GM12878 (cell line): ENCODE measurements around the gene DNAJB14. TPM values are rescaled to one million over a fixed set of nuclear protein-coding genes. Genes with fewer than 3 reads are reported as not detected.

Source experiments
- ATAC-seq: fragments of 200-7000 bp; cut with Tn5 transposase; 3 replicates; pipeline ENCODE4 v1.9.1; 2020; ENCODE audit warnings: mild to moderate bottlenecking, moderate library complexity
- BruUV-seq: library from RNA; stranded (reverse); fragments of 400-500 nt; replicated peaks from 2 replicates; lab custom pipeline; 2021; lab: Mats Ljungman, UMichigan
- CTCF ChIA-PET: fragments of 300-600 bp; sonication (Branson Sonifier 250); formaldehyde crosslinking; extraction: SDS; loops from one replicate; lab custom pipeline; 2021; ENCODE audit warnings: inconsistent platforms; lab: Yijun Ruan, JAX
- POLR2A ChIA-PET: fragments of 350-600 bp; formaldehyde crosslinking; extraction: SDS; loops from one replicate; lab custom pipeline; 2021; ENCODE audit warnings: inconsistent platforms; lab: Charles Lee
- RAD21 ChIA-PET: fragments of 300-600 bp; sonication (Branson Sonifier 250); formaldehyde crosslinking; loops from one replicate; lab custom pipeline; 2023; ENCODE audit warnings: antibody characterized with exemption; ENCODE audit not compliant: unreplicated experiment; lab: Charles Lee
- SMC1A ChIA-PET: fragments of 300-600 bp; sonication (Branson Sonifier 250); formaldehyde crosslinking; loops from one replicate; lab custom pipeline; 2023; ENCODE audit not compliant: unreplicated experiment, uncharacterized antibody; lab: Charles Lee
- DNase-seq: peaks from one replicate; pipeline ENCODE4 v3.0.0-alpha.2; 2011; ENCODE audit warnings: low read depth, low spot score
- FAIRE-seq: peaks from 3 replicates; lab custom pipeline; 2011; peaks lifted over from hg19 to GRCh38; lab: Jason Lieb, UNC
- H2AFZ ChIP-seq: 2 replicates; pipeline ENCODE4 v1.6.0; 2011; ENCODE audit warnings: low read depth, low read length, control low read depth; ENCODE audit not compliant: control insufficient read depth
- H3K27ac ChIP-seq: 2 replicates; pipeline ENCODE4 v1.5.1; 2011; ENCODE audit warnings: control low read depth; ENCODE audit not compliant: control insufficient read depth, insufficient read depth
- H3K27me3 ChIP-seq, 2 experiments: replicated peaks in 1 of 2; 2 replicates each; pipeline versions ENCODE4 v1.6.0 to v1.6.1; 2011; ENCODE audit warnings: low read length in 1 of 2; ENCODE audit not compliant: control insufficient read depth in 2 of 2, insufficient read depth in 2 of 2
- H3K36me3 ChIP-seq, 2 experiments: 2 replicates each; pipeline ENCODE4 v1.5.1; 2011; ENCODE audit warnings: low read length in 1 of 2; ENCODE audit not compliant: control insufficient read depth in 2 of 2, insufficient read depth in 2 of 2
- H3K4me1 ChIP-seq: 2 replicates; pipeline ENCODE4 v1.6.1; 2011; ENCODE audit warnings: mild to moderate bottlenecking, low read length, moderate library complexity, mixed read lengths; ENCODE audit not compliant: control insufficient read depth, insufficient read depth
- H3K4me2 ChIP-seq: 2 replicates; pipeline ENCODE4 v1.6.0; 2011; ENCODE audit warnings: control low read depth; ENCODE audit not compliant: control insufficient read depth, insufficient read depth
- H3K4me3 ChIP-seq: fragments of 200-600 bp; sonication (generic); 2 replicates; pipeline ENCODE4 v1.5.1; 2016
- H3K79me2 ChIP-seq: 2 replicates; pipeline ENCODE4 v1.6.0; 2011; ENCODE audit warnings: low read length; ENCODE audit not compliant: control insufficient read depth, insufficient read depth
- H3K9ac ChIP-seq: 2 replicates; pipeline ENCODE4 v1.8.0; 2011; ENCODE audit warnings: low read length, control low read depth, mixed read lengths; ENCODE audit not compliant: control insufficient read depth, insufficient read depth
- H3K9me3 ChIP-seq: replicated peaks from 3 replicates; pipeline ENCODE4 v1.5.1; 2011; ENCODE audit warnings: mild to moderate bottlenecking, low read length; ENCODE audit not compliant: control insufficient read depth, insufficient read depth
- H4K20me1 ChIP-seq: 2 replicates; pipeline ENCODE4 v1.6.0; 2011; ENCODE audit not compliant: control insufficient read depth, insufficient read depth
- BHLHE40 ChIP-seq, 2 experiments: fragments of 450-650 bp in 1 of 2; IDR thresholded peaks; 2 replicates each; pipeline ENCODE4 v1.6.1; 2011 to 2017; ENCODE audit warnings: low read depth in 2 of 2, borderline replicate concordance in 1 of 2, improper control_type of control experiment in 1 of 2, low read length in 1 of 2, mild to moderate bottlenecking in 1 of 2
- BRCA1 ChIP-seq: IDR thresholded peaks from 2 replicates; pipeline ENCODE4 v1.6.1; 2011; ENCODE audit warnings: low read depth, low read length, improper control_type of control experiment
- CBFB ChIP-seq: IDR thresholded peaks from 2 replicates; pipeline ENCODE4 v1.6.1; 2016; ENCODE audit warnings: antibody characterized with exemption, low read depth
- CREM ChIP-seq: IDR thresholded peaks from 2 replicates; pipeline ENCODE4 v1.6.1; 2014; ENCODE audit warnings: antibody characterized with exemption, low read depth
- GABPA ChIP-seq: IDR thresholded peaks from 2 replicates; pipeline ENCODE4 v1.6.1; 2014; ENCODE audit warnings: antibody characterized with exemption, low read depth, mild to moderate bottlenecking, inconsistent platforms
- GATAD2B ChIP-seq: fragments of 450-650 bp; conservative IDR thresholded peaks from 2 replicates; pipeline ENCODE4 v1.6.1; 2017; ENCODE audit warnings: low read depth, mild to moderate bottlenecking, moderate library complexity
- NRF1 ChIP-seq: conservative IDR thresholded peaks from 2 replicates; pipeline ENCODE4 v1.6.1; 2011; ENCODE audit warnings: mild to moderate bottlenecking, low read depth, low read length, improper control_type of control experiment
- PAX5 ChIP-seq: IDR thresholded peaks from 2 replicates; pipeline ENCODE4 v1.6.1; 2011; ENCODE audit warnings: low read depth, low read length, borderline replicate concordance
- PAX8 ChIP-seq: fragments of 450-650 bp; IDR thresholded peaks from 2 replicates; pipeline ENCODE4 v1.6.1; 2017; ENCODE audit warnings: mild to moderate bottlenecking, moderate library complexity
- RBBP5 ChIP-seq: fragments of 200-600 bp; sonication (generic); conservative IDR thresholded peaks from 2 replicates; pipeline ENCODE4 v1.6.1; 2016
- STAT1 ChIP-seq: fragments of 450-650 bp; conservative IDR thresholded peaks from 2 replicates; pipeline ENCODE4 v1.6.1; 2014; ENCODE audit warnings: antibody characterized with exemption, mild to moderate bottlenecking
- WRNIP1 ChIP-seq: IDR thresholded peaks from 2 replicates; pipeline ENCODE4 v1.6.1; 2011; ENCODE audit warnings: low read depth, low read length, improper control_type of control experiment, borderline replicate concordance
- ZNF207 ChIP-seq: fragments of 450-650 bp; IDR thresholded peaks from 2 replicates; pipeline ENCODE4 v1.6.1; 2014; ENCODE audit warnings: antibody characterized with exemption, mild to moderate bottlenecking, borderline replicate concordance
- ZNF384 ChIP-seq: IDR thresholded peaks from 2 replicates; pipeline ENCODE4 v1.6.1; 2012; ENCODE audit warnings: low read depth, mild to moderate bottlenecking, low read length, improper control_type of control experiment, borderline replicate concordance
- ZZZ3 ChIP-seq: IDR thresholded peaks from 2 replicates; pipeline ENCODE4 v1.6.1; 2011; ENCODE audit warnings: low read depth; ENCODE audit not compliant: control insufficient read depth, insufficient read length
- WGBS: methylation state at CpG from one replicate; pipeline ENCODE4 v1.1.6; 2016; ENCODE audit warnings: low lambda C conversion rate; ENCODE audit not compliant: insufficient replicate concordance, insufficient coverage; ENCODE audit errors: missing lambda C conversion rate; 5-methylcytosine and 5-hydroxymethylcytosine counted together
- in situ Hi-C: fragments of 300-500 bp; cut with MboI; formaldehyde crosslinking; loops from 9 replicates; pipeline ENCODE4 v1.14.3; 2018; ENCODE audit warnings: mixed read lengths
- intact Hi-C: fragments of 100-400 bp; cut with micrococcal nuclease; formaldehyde crosslinking; loops from one replicate; pipeline ENCODE4 v1.14.2; 2022; ENCODE audit not compliant: unreplicated experiment
- polyA plus RNA-seq, 11 experiments: library from polyadenylated mRNA; depleted of rRNA in 4 of 11; unstranded in 6 of 11; stranded (reverse) in 5 of 11; fragments of >200 nt; fragmentation: Nextera tagmentation in 4 of 11; fragmentation: Illumina TruSeq in 1 of 11; extraction: Ambion mirVana in 4 of 11; extraction: Trizol in 1 of 11; gene quantifications; 1 replicate in 1 of 11; 2 replicates in 10 of 11; pipeline versions ENCODE4 v1.2.1 to v1.2.3, GENCODE V29; 2011 to 2016; ENCODE audit warnings: inconsistent platforms in 2 of 11, missing spikeins in 2 of 11, low read depth in 1 of 11
- total RNA-seq, 4 experiments: library from RNA; depleted of rRNA in 3 of 4; stranded (reverse); fragments of >200 nt in 3 of 4; fragmentation: Illumina TruSeq in 1 of 4; extraction: Trizol in 1 of 4; gene quantifications; 2 replicates each; pipeline versions ENCODE4 v1.2.1 to v1.2.3, GENCODE V29; 2013 to 2021
- TF ChIP-seq, protein P1 (sequence below): fragments of 450-650 bp; IDR thresholded peaks from 2 replicates; pipeline ENCODE4 v1.6.1; 2018; ENCODE audit warnings: borderline replicate concordance, mild to moderate bottlenecking; ENCODE audit not compliant: partially characterized antibody
- TF ChIP-seq, protein P2 (sequence below): IDR thresholded peaks from 2 replicates; pipeline ENCODE4 v1.6.1; 2011; ENCODE audit warnings: low read depth, low read length, improper control_type of control experiment, borderline replicate concordance
- TF ChIP-seq, protein P3 (sequence below): fragments of 450-650 bp; IDR thresholded peaks from 2 replicates; pipeline ENCODE4 v1.6.1; 2017; ENCODE audit warnings: antibody characterized with exemption, mild to moderate bottlenecking, moderate library complexity

Gene DNAJB14
- total and polyA plus RNA-seq, 10 of the 15 experiments (the other 5 are each of a cell fraction or from before 2014, with no cell fraction given), result 9.5 to 49.2 (median 27.8) TPM

DNA sequence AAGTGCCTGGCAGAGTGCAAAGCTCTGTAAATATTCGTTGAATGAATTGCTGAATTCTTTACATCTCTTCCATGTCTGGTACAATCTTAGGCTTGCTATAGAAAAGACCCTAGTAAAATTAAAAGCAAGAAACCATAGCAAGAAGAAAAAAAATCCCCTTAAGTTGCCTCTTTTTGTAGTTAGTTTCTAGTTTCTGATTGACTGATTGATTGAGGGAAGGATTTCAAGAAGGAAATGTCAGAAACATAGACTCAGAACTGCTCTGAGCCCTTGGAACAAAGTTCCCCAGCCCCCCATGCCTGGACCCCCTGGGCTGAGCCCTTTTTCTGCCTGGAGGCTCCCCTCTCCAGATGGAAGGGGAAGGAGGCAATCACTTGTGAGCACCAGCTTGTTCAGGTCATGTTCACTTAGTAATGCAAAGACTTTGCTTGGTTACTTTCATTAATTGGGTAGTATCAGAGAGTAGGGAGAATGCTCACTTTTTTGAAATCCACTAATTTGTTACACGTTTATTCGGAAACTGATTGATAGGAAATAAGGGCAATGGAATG, 94.1 kb downstream of the DNAJB14 start:
- H3K79me2 ChIP-seq, result peaks cover 2% of the 10 kb centered on the region; the same call in 1 of the 2 replicates
- BruUV-seq, result no TSS peak
- in situ Hi-C loops (no loop called here), intact Hi-C loops (no loop called here)
- H3K4me2 ChIP-seq, result peak overlapping the region; percentile 70
- ChIA-PET CTCF (interaction anchor here (1.0 to 2.7 kb wide), 9 partner anchors 18 to 289 kb away, joined by 3 to 18 read pairs (median 4); partner anchors contain the start of genes DAPP1 and TRMT10A), RAD21 (interaction anchor here (1.1 to 7.4 kb wide), 5 partner anchors 31 to 43 kb away, joined by 3 to 43 read pairs (median 6); partner anchors contain the start of gene DAPP1), SMC1A (interaction anchor here (0.6 to 8.4 kb wide), 7 partner anchors 12 to 96 kb away, joined by 3 to 55 read pairs (median 8); partner anchors contain the start of gene DAPP1), POLR2A (interaction anchor here (0.6 to 4.5 kb wide), 5 partner anchors 31 to 973 kb away, joined by 3 to 30 read pairs (median 5); partner anchors contain the start of gene DAPP1)
- H4K20me1 ChIP-seq, result no peaks in the 10 kb centered on the region
- FAIRE-seq (no peak), ATAC-seq (peak; percentile 5), DNase-seq (no peak)
- no peaks in the 10 kb centered on the region for H3K27me3 ChIP-seq
- H3K4me1 ChIP-seq, result peaks cover 63% of the 10 kb centered on the region
- WGBS, result 45% methylated on average over 3 of the region's 3 CpGs
- peaks cover 4 to 12% of the 10 kb centered on the region in 2 experiments for H3K36me3 ChIP-seq
- peak overlapping the region; percentile 28; the same call in 1 of the 2 replicates for H3K4me3 ChIP-seq
- H2AFZ ChIP-seq, result no peak overlapping the region
- H3K9me3 ChIP-seq, result no peaks in the 10 kb centered on the region; the same call in 2 of the 3 replicates
- H3K27ac ChIP-seq, result peak overlapping the region; percentile 74
- no peak overlapping the region for H3K9ac ChIP-seq
- TF ChIP-seq GABPA, result no peak
- TF ChIP-seq RBBP5, result no peak
- TF ChIP-seq ZNF384, result no peak
- no peak for TF ChIP-seq STAT1
- no peak for TF ChIP-seq BRCA1
- no peak for TF ChIP-seq PAX5
- TF ChIP-seq CBFB, result no peak
- no peak for TF ChIP-seq BHLHE40 (IDR thresholded peaks at IDR 0.05; ENCODE audit: borderline replicate concordance in 1 of 2, low read depth in 2 of 2, low read length in 1 of 2)
- no peak for TF ChIP-seq ZZZ3
- TF ChIP-seq WRNIP1, result no peak
- no peak for TF ChIP-seq GATAD2B
- TF ChIP-seq, protein P1, sequence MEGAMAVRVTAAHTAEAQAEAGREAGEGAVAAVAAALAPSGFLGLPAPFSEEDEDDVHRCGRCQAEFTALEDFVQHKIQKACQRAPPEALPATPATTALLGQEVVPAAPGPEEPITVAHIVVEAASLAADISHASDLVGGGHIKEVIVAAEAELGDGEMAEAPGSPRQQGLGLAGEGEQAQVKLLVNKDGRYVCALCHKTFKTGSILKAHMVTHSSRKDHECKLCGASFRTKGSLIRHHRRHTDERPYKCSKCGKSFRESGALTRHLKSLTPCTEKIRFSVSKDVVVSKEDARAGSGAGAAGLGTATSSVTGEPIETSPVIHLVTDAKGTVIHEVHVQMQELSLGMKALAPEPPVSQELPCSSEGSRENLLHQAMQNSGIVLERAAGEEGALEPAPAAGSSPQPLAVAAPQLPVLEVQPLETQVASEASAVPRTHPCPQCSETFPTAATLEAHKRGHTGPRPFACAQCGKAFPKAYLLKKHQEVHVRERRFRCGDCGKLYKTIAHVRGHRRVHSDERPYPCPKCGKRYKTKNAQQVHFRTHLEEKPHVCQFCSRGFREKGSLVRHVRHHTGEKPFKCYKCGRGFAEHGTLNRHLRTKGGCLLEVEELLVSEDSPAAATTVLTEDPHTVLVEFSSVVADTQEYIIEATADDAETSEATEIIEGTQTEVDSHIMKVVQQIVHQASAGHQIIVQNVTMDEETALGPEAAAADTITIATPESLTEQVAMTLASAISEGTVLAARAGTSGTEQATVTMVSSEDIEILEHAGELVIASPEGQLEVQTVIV, result no peak
- 0 out of 2 replicates have a peak, but pooled peaks have one; percentile 10 for TF ChIP-seq CREM
- TF ChIP-seq, protein P2, sequence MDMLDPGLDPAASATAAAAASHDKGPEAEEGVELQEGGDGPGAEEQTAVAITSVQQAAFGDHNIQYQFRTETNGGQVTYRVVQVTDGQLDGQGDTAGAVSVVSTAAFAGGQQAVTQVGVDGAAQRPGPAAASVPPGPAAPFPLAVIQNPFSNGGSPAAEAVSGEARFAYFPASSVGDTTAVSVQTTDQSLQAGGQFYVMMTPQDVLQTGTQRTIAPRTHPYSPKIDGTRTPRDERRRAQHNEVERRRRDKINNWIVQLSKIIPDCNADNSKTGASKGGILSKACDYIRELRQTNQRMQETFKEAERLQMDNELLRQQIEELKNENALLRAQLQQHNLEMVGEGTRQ, result no peak
- TF ChIP-seq NRF1, result no peak
- TF ChIP-seq PAX8, result no peak
- TF ChIP-seq, protein P3, sequence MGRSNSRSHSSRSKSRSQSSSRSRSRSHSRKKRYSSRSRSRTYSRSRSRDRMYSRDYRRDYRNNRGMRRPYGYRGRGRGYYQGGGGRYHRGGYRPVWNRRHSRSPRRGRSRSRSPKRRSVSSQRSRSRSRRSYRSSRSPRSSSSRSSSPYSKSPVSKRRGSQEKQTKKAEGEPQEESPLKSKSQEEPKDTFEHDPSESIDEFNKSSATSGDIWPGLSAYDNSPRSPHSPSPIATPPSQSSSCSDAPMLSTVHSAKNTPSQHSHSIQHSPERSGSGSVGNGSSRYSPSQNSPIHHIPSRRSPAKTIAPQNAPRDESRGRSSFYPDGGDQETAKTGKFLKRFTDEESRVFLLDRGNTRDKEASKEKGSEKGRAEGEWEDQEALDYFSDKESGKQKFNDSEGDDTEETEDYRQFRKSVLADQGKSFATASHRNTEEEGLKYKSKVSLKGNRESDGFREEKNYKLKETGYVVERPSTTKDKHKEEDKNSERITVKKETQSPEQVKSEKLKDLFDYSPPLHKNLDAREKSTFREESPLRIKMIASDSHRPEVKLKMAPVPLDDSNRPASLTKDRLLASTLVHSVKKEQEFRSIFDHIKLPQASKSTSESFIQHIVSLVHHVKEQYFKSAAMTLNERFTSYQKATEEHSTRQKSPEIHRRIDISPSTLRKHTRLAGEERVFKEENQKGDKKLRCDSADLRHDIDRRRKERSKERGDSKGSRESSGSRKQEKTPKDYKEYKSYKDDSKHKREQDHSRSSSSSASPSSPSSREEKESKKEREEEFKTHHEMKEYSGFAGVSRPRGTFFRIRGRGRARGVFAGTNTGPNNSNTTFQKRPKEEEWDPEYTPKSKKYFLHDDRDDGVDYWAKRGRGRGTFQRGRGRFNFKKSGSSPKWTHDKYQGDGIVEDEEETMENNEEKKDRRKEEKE, result no peak
- TF ChIP-seq ZNF207, result no peak
